SK-N-SH treated with all-trans-retinoic acid at 6 μM for 48 hours (cell line): ENCODE data around the gene LCN6.

Experiments used
- ATAC-seq: fragments of 200-7000 bp; cut with Tn5 transposase; 3 replicates; pipeline ENCODE4 v1.9.1; 2020; ENCODE audit warnings: mild to moderate bottlenecking, moderate library complexity
- ARNTL ChIP-seq: fragments of 450-650 bp; formaldehyde crosslinking; IDR thresholded peaks from 2 replicates; pipeline ENCODE4 v1.5.0; 2020; ENCODE audit warnings: low read depth, mild to moderate bottlenecking, moderate library complexity, borderline replicate concordance
- BACH2 ChIP-seq: fragments of 250-450 bp; sonication (Bioruptor Pico); IDR thresholded peaks from 2 replicates; pipeline ENCODE4 v1.9.0; 2021; ENCODE audit warnings: mild to moderate bottlenecking, borderline replicate concordance
- CREB5 ChIP-seq: fragments of 250-450 bp; sonication (Bioruptor Pico); IDR thresholded peaks from 2 replicates; pipeline ENCODE4 v1.5.1; 2020; ENCODE audit warnings: low read depth, mild to moderate bottlenecking, moderate library complexity
- CSDC2 ChIP-seq: fragments of 250-450 bp; sonication (Bioruptor Pico); IDR thresholded peaks from 2 replicates; pipeline ENCODE4 v1.5.0; 2020; ENCODE audit warnings: mild to moderate bottlenecking, moderate library complexity
- ESRRG ChIP-seq: fragments of 250-450 bp; sonication (Bioruptor Pico); IDR thresholded peaks from 2 replicates; pipeline ENCODE4 v1.6.1; 2021; ENCODE audit warnings: mild to moderate bottlenecking
- GLIS3 ChIP-seq: fragments of 250-450 bp; sonication (Bioruptor Pico); IDR thresholded peaks from 2 replicates; pipeline ENCODE4 v1.5.0; 2020; ENCODE audit warnings: mild to moderate bottlenecking, moderate library complexity
- ISL1 ChIP-seq: fragments of 250-450 bp; sonication (Bioruptor Pico); IDR thresholded peaks from 2 replicates; pipeline ENCODE4 v2.1.2; 2022; ENCODE audit warnings: mild to moderate bottlenecking, moderate library complexity
- OSR1 ChIP-seq: fragments of 250-450 bp; sonication (Bioruptor Pico); IDR thresholded peaks from 2 replicates; pipeline ENCODE4 v1.8.0; 2022; ENCODE audit warnings: moderate library complexity, mild to moderate bottlenecking, inconsistent platforms
- PATZ1 ChIP-seq: fragments of 250-450 bp; sonication (Bioruptor Pico); IDR thresholded peaks from 2 replicates; pipeline ENCODE4 v1.8.0; 2020; ENCODE audit warnings: mild to moderate bottlenecking, moderate library complexity, borderline replicate concordance
- PPARA ChIP-seq: fragments of 250-450 bp; sonication (Bioruptor Pico); IDR thresholded peaks from 2 replicates; pipeline ENCODE4 v1.5.0; 2020; ENCODE audit warnings: mild to moderate bottlenecking, borderline replicate concordance
- RARB ChIP-seq: fragments of 250-450 bp; sonication (Bioruptor Pico); IDR thresholded peaks from 2 replicates; pipeline ENCODE4 v1.8.0; 2021; ENCODE audit warnings: mild to moderate bottlenecking, moderate library complexity
- SNAI2 ChIP-seq: fragments of 250-450 bp; sonication (Bioruptor Pico); IDR thresholded peaks from 2 replicates; pipeline ENCODE4 v1.5.0; 2020; ENCODE audit warnings: mild to moderate bottlenecking, moderate library complexity
- TCF4 ChIP-seq: fragments of 250-450 bp; sonication (Bioruptor Pico); IDR thresholded peaks from 2 replicates; pipeline ENCODE4 v1.8.0; 2021; ENCODE audit warnings: mild to moderate bottlenecking, moderate library complexity, borderline replicate concordance
- TOX ChIP-seq: fragments of 250-450 bp; sonication (Bioruptor Pico); IDR thresholded peaks from 2 replicates; pipeline ENCODE4 v1.8.0; 2021; ENCODE audit warnings: mild to moderate bottlenecking, moderate library complexity, borderline replicate concordance
- ZC3H10 ChIP-seq: fragments of 250-450 bp; sonication (Bioruptor Pico); IDR thresholded peaks from 2 replicates; pipeline ENCODE4 v1.5.1; 2021; ENCODE audit warnings: mild to moderate bottlenecking, moderate library complexity
- ZFP3 ChIP-seq: fragments of 250-450 bp; sonication (Bioruptor Pico); IDR thresholded peaks from 2 replicates; pipeline ENCODE4 v1.5.0; 2020; ENCODE audit warnings: mild to moderate bottlenecking, moderate library complexity
- ZFP30 ChIP-seq: fragments of 450-650 bp; formaldehyde crosslinking; IDR thresholded peaks from 2 replicates; pipeline ENCODE4 v1.5.0; 2022; ENCODE audit warnings: mild to moderate bottlenecking, moderate library complexity
- ZNF565 ChIP-seq: fragments of 450-650 bp; formaldehyde crosslinking; conservative IDR thresholded peaks from 2 replicates; pipeline ENCODE4 v1.5.0; 2020; ENCODE audit warnings: low read depth, mild to moderate bottlenecking, moderate library complexity
- ZNF70 ChIP-seq: fragments of 450-650 bp; formaldehyde crosslinking; IDR thresholded peaks from 2 replicates; pipeline ENCODE4 v1.5.0; 2020; ENCODE audit warnings: mild to moderate bottlenecking, moderate library complexity
- ZNF8 ChIP-seq: fragments of 450-650 bp; formaldehyde crosslinking; IDR thresholded peaks from 2 replicates; pipeline ENCODE4 v1.5.0; 2020; ENCODE audit warnings: mild to moderate bottlenecking, moderate library complexity
- TF ChIP-seq, protein P1 (sequence below): fragments of 250-450 bp; sonication (Bioruptor Pico); IDR thresholded peaks from 2 replicates; pipeline ENCODE4 v1.5.1; 2021; ENCODE audit warnings: mild to moderate bottlenecking, moderate library complexity
- TF ChIP-seq, protein P2 (sequence below): fragments of 250-450 bp; sonication (Bioruptor Pico); IDR thresholded peaks from 2 replicates; pipeline ENCODE4 v1.8.0; 2021; ENCODE audit warnings: low read depth, mild to moderate bottlenecking, moderate library complexity, borderline replicate concordance

Gene LCN6

GRCh38 chr9:136733611-136734010 lies 14.7 kb downstream of the LCN6 start:
- ATAC-seq: no peak
- TF ChIP-seq PATZ1 (CRISPR knock-in tag) (no peak), ZC3H10 (CRISPR knock-in tag) (no peak), PPARA (CRISPR knock-in tag) (no peak), GLIS3 (no peak), ZNF70 (no peak), OSR1 (no peak), BACH2 (CRISPR knock-in tag) (no peak), ARNTL (CRISPR knock-in tag) (no peak), RARB (no peak), ZNF565 (no peak), ESRRG (no peak), TOX (CRISPR knock-in tag) (no peak), CREB5 (no peak), ZNF8 (CRISPR knock-in tag) (no peak), CSDC2 (CRISPR knock-in tag) (no peak), SNAI2 (CRISPR knock-in tag) (no peak), ISL1 (no peak)
- TF ChIP-seq, protein P1, sequence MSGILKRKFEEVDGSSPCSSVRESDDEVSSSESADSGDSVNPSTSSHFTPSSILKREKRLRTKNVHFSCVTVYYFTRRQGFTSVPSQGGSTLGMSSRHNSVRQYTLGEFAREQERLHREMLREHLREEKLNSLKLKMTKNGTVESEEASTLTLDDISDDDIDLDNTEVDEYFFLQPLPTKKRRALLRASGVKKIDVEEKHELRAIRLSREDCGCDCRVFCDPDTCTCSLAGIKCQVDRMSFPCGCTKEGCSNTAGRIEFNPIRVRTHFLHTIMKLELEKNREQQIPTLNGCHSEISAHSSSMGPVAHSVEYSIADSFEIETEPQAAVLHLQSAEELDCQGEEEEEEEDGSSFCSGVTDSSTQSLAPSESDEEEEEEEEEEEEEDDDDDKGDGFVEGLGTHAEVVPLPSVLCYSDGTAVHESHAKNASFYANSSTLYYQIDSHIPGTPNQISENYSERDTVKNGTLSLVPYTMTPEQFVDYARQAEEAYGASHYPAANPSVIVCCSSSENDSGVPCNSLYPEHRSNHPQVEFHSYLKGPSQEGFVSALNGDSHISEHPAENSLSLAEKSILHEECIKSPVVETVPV (CRISPR knock-in tag): no peak
- TF ChIP-seq, protein P2, sequence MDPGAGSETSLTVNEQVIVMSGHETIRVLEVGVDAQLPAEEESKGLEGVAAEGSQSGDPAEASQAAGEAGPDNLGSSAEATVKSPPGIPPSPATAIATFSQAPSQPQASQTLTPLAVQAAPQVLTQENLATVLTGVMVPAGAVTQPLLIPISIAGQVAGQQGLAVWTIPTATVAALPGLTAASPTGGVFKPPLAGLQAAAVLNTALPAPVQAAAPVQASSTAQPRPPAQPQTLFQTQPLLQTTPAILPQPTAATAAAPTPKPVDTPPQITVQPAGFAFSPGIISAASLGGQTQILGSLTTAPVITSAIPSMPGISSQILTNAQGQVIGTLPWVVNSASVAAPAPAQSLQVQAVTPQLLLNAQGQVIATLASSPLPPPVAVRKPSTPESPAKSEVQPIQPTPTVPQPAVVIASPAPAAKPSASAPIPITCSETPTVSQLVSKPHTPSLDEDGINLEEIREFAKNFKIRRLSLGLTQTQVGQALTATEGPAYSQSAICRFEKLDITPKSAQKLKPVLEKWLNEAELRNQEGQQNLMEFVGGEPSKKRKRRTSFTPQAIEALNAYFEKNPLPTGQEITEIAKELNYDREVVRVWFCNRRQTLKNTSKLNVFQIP: no peak

- TF ChIP-seq TCF4 (CRISPR knock-in tag) (no peak), GLIS3 (no peak), TOX (CRISPR knock-in tag) (no peak), ESRRG (no peak), ZNF70 (no peak), RARB (no peak), OSR1 (no peak), PPARA (CRISPR knock-in tag) (no peak), ZNF565 (no peak), ZC3H10 (CRISPR knock-in tag) (no peak), ZFP3 (CRISPR knock-in tag) (no peak), ZNF8 (CRISPR knock-in tag) (no peak)
- TF ChIP-seq, protein P1 (CRISPR knock-in tag): no peak
- ATAC-seq: no peak
Observed at GRCh38 chr9:136732444-136733178, 15.7 kb downstream of the LCN6 start.

DNA sequence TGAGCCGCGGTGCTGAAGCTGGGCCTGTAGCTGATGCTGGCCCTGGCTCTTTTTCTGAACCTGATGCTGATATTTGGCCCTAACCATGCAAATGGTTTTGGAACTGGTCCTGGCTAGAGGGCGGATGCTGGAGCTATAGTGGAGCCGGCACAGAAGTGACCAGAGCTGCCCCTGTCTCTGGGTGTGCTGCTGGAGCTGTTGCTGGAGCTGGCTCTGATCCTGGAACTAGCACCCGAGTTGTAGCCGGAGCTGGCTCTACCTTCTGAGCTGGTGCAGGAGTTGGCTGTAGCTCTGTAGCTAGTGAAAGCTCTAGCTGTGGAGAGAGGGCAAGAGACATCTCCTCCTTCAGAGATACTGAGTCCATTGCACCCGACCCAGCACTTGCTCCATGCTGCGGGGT lies 18.4 kb downstream of the LCN6 start:
- TF ChIP-seq BACH2 (CRISPR knock-in tag) (no peak), ZNF70 (no peak), ZC3H10 (CRISPR knock-in tag) (no peak), PPARA (CRISPR knock-in tag) (no peak), TCF4 (CRISPR knock-in tag) (no peak), ISL1 (no peak), TOX (CRISPR knock-in tag) (no peak), ZFP3 (CRISPR knock-in tag) (no peak), CREB5 (no peak), ZFP30 (CRISPR knock-in tag) (no peak), OSR1 (no peak)
- TF ChIP-seq, protein P2: no peak
- no peak for ATAC-seq
